Measurements from ENCODE around the gene CTBP1. TPM values are rescaled to one million over a fixed set of nuclear protein-coding genes. Genes with fewer than 3 reads are reported as not detected.
A peak's percentile ranks its signal among the peaks of the same experiment; 100 is the strongest.

Gene CTBP1
- total RNA-seq, 1 experiment from 2014 or later, result 184 TPM

DNA sequence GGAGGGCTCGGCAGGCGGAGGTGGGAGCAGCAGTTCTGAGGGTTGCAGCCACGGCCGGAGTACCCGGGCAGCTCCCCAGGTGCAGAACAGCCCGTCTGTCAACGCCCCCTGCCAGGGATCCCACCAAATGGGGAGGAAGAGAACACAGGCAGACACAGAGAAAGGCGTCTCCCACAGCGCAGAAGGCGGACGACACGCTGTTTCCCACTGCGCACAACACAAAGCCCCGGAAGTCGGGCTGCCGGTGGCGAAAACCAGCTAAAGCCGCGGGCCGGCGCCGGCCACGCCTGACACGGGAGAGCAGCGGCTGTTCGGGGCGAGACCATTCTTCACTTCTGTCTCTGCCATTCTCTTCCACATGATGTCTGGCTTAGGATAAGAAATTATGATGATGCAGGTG, 31.6 kb downstream of the CTBP1 start:
- POLR2A ChIA-PET, result no interaction called here
- peak overlapping the region; percentile 25 for H3K27ac Mint-ChIP-seq (ENCODE audit: unreplicated experiment)
- H3K36me3 Mint-ChIP-seq (ENCODE audit: insufficient read depth, unreplicated experiment), result peaks cover 63% of the 10 kb centered on the region

DNA sequence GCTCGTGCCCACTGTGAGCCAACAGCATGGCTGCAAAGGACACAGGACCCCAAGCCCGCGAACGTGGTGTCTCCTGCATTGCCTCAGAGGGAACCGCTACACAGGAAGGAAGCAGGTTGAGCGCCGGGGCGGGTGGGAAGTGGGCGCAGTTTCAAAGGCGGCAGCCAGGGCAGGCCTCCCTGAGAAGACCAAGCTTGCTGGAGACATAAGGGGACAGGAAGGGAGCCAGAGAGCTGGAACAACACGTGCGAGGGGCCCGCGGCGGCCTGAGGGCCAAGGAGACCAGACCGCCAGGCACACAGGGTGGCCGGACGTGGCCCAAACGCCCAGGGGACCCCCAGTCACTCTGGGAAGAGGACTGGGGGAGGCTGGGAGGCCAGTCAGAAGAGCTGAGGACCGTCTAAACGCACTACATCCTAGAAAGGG, 32.0 kb downstream of the CTBP1 start:
- no peaks in the 10 kb centered on the region for H3K27me3 ChIP-seq (replicated peaks; ENCODE audit: control insufficient read depth, insufficient read depth, low read length)
- Mint-ChIP-seq H3K9me3 (ENCODE audit: unreplicated experiment) (no peaks in the 10 kb centered on the region), H3K27ac (ENCODE audit: unreplicated experiment) (no peak overlapping the region), H3K36me3 (ENCODE audit: insufficient read depth, unreplicated experiment) (peaks cover 67% of the 10 kb centered on the region), H3K4me1 (ENCODE audit: low read depth, unreplicated experiment) (no peaks in the 10 kb centered on the region), H3K27me3 (ENCODE audit: insufficient read depth, unreplicated experiment) (no peaks in the 10 kb centered on the region), H3K4me3 (ENCODE audit: unreplicated experiment) (no peak overlapping the region)
- TF ChIP-seq, protein P1, sequence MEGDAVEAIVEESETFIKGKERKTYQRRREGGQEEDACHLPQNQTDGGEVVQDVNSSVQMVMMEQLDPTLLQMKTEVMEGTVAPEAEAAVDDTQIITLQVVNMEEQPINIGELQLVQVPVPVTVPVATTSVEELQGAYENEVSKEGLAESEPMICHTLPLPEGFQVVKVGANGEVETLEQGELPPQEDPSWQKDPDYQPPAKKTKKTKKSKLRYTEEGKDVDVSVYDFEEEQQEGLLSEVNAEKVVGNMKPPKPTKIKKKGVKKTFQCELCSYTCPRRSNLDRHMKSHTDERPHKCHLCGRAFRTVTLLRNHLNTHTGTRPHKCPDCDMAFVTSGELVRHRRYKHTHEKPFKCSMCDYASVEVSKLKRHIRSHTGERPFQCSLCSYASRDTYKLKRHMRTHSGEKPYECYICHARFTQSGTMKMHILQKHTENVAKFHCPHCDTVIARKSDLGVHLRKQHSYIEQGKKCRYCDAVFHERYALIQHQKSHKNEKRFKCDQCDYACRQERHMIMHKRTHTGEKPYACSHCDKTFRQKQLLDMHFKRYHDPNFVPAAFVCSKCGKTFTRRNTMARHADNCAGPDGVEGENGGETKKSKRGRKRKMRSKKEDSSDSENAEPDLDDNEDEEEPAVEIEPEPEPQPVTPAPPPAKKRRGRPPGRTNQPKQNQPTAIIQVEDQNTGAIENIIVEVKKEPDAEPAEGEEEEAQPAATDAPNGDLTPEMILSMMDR (IDR thresholded peaks at IDR 0.05; ENCODE audit: insufficient read depth in 1 of 2, low read depth in 1 of 2, low read length in 1 of 2, severe bottlenecking in 1 of 2, unreplicated experiment in 1 of 2), result no peak
- H3K4me1 ChIP-seq, result no peaks in the 10 kb centered on the region
- H3K4me3 ChIP-seq (ENCODE audit: low read depth, low read length), result no peak overlapping the region
- no TSS peak for BruUV-seq (replicated peaks)
- intact Hi-C loops (cut with micrococcal nuclease; ENCODE audit: unreplicated experiment), result no loop called here
- ChIA-PET CTCF (no interaction called here), POLR2A (no interaction called here)
- peaks cover 2% of the 10 kb centered on the region for H3K36me3 ChIP-seq (ENCODE audit: control insufficient read depth, insufficient read depth, low read length)
- no peak for DNase-seq
- H3K9me3 ChIP-seq, result no peaks in the 10 kb centered on the region

More for the DNA sequence above, 31.6 kb downstream of the CTBP1 start:
- H3K9me3 Mint-ChIP-seq (ENCODE audit: unreplicated experiment), result no peaks in the 10 kb centered on the region
- Histone ChIP-seq H3K27me3 (replicated peaks; ENCODE audit: control insufficient read depth, insufficient read depth, low read length) (no peaks in the 10 kb centered on the region), H3K9me3 (no peaks in the 10 kb centered on the region), H3K4me1 (no peaks in the 10 kb centered on the region), H3K36me3 (ENCODE audit: control insufficient read depth, insufficient read depth, low read length) (peaks cover 2% of the 10 kb centered on the region), H3K4me3 (ENCODE audit: low read depth, low read length) (no peak overlapping the region)
- H3K27me3 Mint-ChIP-seq (ENCODE audit: insufficient read depth, unreplicated experiment), result no peaks in the 10 kb centered on the region
- intact Hi-C loops (cut with micrococcal nuclease; ENCODE audit: unreplicated experiment), result no loop called here
- no peaks in the 10 kb centered on the region for H3K4me1 Mint-ChIP-seq (ENCODE audit: low read depth, unreplicated experiment)
- CTCF ChIA-PET, result no interaction called here
- no peak for DNase-seq
- TF ChIP-seq, protein P1 (IDR thresholded peaks at IDR 0.05; ENCODE audit: insufficient read depth in 1 of 2, low read depth in 1 of 2, low read length in 1 of 2, severe bottlenecking in 1 of 2, unreplicated experiment in 1 of 2), result no peak
- BruUV-seq (replicated peaks), result no TSS peak
- H3K4me3 Mint-ChIP-seq (ENCODE audit: unreplicated experiment), result no peak overlapping the region

DNA sequence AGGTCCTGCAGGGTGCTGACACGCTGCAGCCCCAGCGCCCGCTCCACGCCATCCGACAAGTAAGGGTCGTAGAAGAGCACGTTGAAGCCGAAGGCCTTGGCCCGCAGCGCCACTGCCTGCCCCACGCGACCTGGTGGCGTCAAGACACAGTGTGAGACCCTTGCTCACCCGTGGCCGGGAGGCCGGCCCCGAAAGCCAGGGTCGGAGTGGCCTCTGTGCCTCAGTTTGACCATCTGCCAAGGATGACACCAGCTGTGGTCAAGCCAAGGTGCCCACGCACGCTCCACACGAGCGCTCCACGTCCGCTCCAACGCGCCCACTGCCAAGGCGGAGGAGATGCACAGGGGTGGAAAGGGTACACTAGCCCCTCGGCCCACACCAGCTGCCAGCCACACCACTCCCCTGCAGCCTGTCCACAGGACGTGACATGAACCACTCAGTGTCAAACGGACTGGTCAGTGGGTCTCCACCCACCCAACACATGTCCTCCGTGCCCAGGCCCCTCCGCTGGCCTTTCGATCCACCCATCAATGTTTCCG, 32.8 kb downstream of the CTBP1 start:
- no peak overlapping the region for H3K27ac Mint-ChIP-seq (ENCODE audit: unreplicated experiment)
- H3K27me3 Mint-ChIP-seq (ENCODE audit: insufficient read depth, unreplicated experiment), result no peaks in the 10 kb centered on the region
- Histone ChIP-seq H3K9me3 (no peaks in the 10 kb centered on the region), H3K4me1 (no peaks in the 10 kb centered on the region), H3K27me3 (replicated peaks; ENCODE audit: control insufficient read depth, insufficient read depth, low read length) (no peaks in the 10 kb centered on the region), H3K36me3 (ENCODE audit: control insufficient read depth, insufficient read depth, low read length) (peaks cover 2% of the 10 kb centered on the region), H3K4me3 (ENCODE audit: low read depth, low read length) (no peak overlapping the region)
- no peak for DNase-seq
- no peaks in the 10 kb centered on the region for H3K9me3 Mint-ChIP-seq (ENCODE audit: unreplicated experiment)
- POLR2A ChIA-PET, result no interaction called here
- CTCF ChIA-PET, result no interaction called here
- no peak overlapping the region for H3K4me3 Mint-ChIP-seq (ENCODE audit: unreplicated experiment)
- TF ChIP-seq, protein P1 (IDR thresholded peaks at IDR 0.05; ENCODE audit: insufficient read depth in 1 of 2, low read depth in 1 of 2, low read length in 1 of 2, severe bottlenecking in 1 of 2, unreplicated experiment in 1 of 2), result no peak
- intact Hi-C loops (cut with micrococcal nuclease; ENCODE audit: unreplicated experiment), result no loop called here
- H3K4me1 Mint-ChIP-seq (ENCODE audit: low read depth, unreplicated experiment), result no peaks in the 10 kb centered on the region
- no TSS peak for BruUV-seq (replicated peaks)
- peaks cover 75% of the 10 kb centered on the region for H3K36me3 Mint-ChIP-seq (ENCODE audit: insufficient read depth, unreplicated experiment)

All from Caco-2 (cell line).